A549 (cell line): Measurements from ENCODE around the gene CHRNA4. TPM values are rescaled to one million over a fixed set of nuclear protein-coding genes. Genes with fewer than 3 reads are reported as not detected.
A peak's percentile ranks its signal among the peaks of the same experiment; 100 is the strongest.

ENCODE experiments used
- ATAC-seq, 2 experiments: fragments of 200-7000 bp in 1 of 2; fragments of >200 bp in 1 of 2; cut with Nextera tagmentation in 1 of 2; cut with Tn5 transposase in 1 of 2; 3 replicates each; pipeline versions ENCODE4 v1.8.0 to v1.9.1; 2018 to 2020; ENCODE audit warnings: mild to moderate bottlenecking in 1 of 2, moderate library complexity in 1 of 2
- CTCF ChIA-PET: fragments of 300-600 bp; sonication (Branson Sonifier 250); formaldehyde crosslinking; extraction: SDS; loops from one replicate; lab custom pipeline; 2021; ENCODE audit warnings: antibody characterized with exemption, inconsistent platforms; lab: Yijun Ruan, JAX
- POLR2A ChIA-PET: fragments of 350-600 bp; formaldehyde crosslinking; extraction: SDS; loops from one replicate; lab custom pipeline; 2021; ENCODE audit warnings: antibody characterized with exemption, inconsistent platforms; lab: Yijun Ruan, JAX
- DNase-seq, 2 experiments: peaks; one replicate each; pipeline versions ENCODE4 v3.0.0 to v3.0.0-alpha.2; 2011 to 2016; ENCODE audit warnings: low read depth in 1 of 2, low spot score in 1 of 2
- FAIRE-seq: peaks from 2 replicates; lab custom pipeline; 2011; peaks lifted over from hg19 to GRCh38; lab: Jason Lieb, UNC
- H3K27ac ChIP-seq, 2 experiments: fragments of >200 bp; sonication (Bioruptor Twin); formaldehyde crosslinking; 3 replicates each; pipeline ENCODE4 v1.5.1; 2016 to 2017
- H3K4me1 ChIP-seq: fragments of >200 bp; sonication (Bioruptor Twin); formaldehyde crosslinking; 3 replicates; pipeline ENCODE4 v1.6.1; 2016
- H3K4me2 ChIP-seq: fragments of >200 bp; sonication (Bioruptor Twin); formaldehyde crosslinking; 3 replicates; pipeline ENCODE4 v1.6.1; 2016
- H3K4me3 ChIP-seq: fragments of >200 bp; sonication (Bioruptor Twin); formaldehyde crosslinking; 3 replicates; pipeline ENCODE4 v1.5.1; 2016
- H3K9me3 ChIP-seq: fragments of >200 bp; sonication (Bioruptor Twin); formaldehyde crosslinking; 3 replicates; pipeline ENCODE4 v1.6.1; 2016
- BHLHE40 ChIP-seq: IDR thresholded peaks from 2 replicates; pipeline ENCODE4 v1.6.1; 2012; ENCODE audit warnings: low read depth, low read length, inconsistent platforms
- CBX2 ChIP-seq: fragments of 200-600 bp; sonication (generic); IDR thresholded peaks from 2 replicates; pipeline ENCODE4 v1.6.1; 2016; ENCODE audit warnings: low read depth, mild to moderate bottlenecking, borderline replicate concordance
- CBX8 ChIP-seq: fragments of 200-600 bp; sonication (generic); IDR thresholded peaks from 2 replicates; pipeline ENCODE4 v1.6.1; 2016
- EHMT2 ChIP-seq: fragments of 200-600 bp; sonication (generic); IDR thresholded peaks from 2 replicates; pipeline ENCODE4 v1.6.1; 2016; ENCODE audit warnings: antibody characterized with exemption, low read depth, mild to moderate bottlenecking, moderate library complexity
- ESRRA ChIP-seq: fragments of 150-350 bp; IDR thresholded peaks from 2 replicates; pipeline ENCODE4 v1.6.1; 2014; ENCODE audit warnings: mild to moderate bottlenecking, low read length, borderline replicate concordance
- FOXS1 ChIP-seq: fragments of 250-450 bp; sonication (Bioruptor Pico); IDR thresholded peaks from 2 replicates; pipeline ENCODE4 v1.5.0; 2020; ENCODE audit warnings: mild to moderate bottlenecking, moderate library complexity
- GATA3 ChIP-seq: IDR thresholded peaks from 2 replicates; pipeline ENCODE4 v1.6.1; 2012; ENCODE audit warnings: borderline replicate concordance
- HDAC2 ChIP-seq: fragments of 200-600 bp; sonication (generic); IDR thresholded peaks from 2 replicates; pipeline ENCODE4 v1.6.1; 2016
- HOXB13 ChIP-seq: fragments of 250-450 bp; sonication (Bioruptor Pico); IDR thresholded peaks from 2 replicates; pipeline ENCODE4 v1.5.0; 2020; ENCODE audit warnings: low read depth, mild to moderate bottlenecking, moderate library complexity
- HOXB5 ChIP-seq: fragments of 250-450 bp; sonication (Bioruptor Pico); IDR thresholded peaks from 2 replicates; pipeline ENCODE4 v1.5.0; 2020; ENCODE audit warnings: mild to moderate bottlenecking, moderate library complexity
- KDM1A ChIP-seq: fragments of 200-600 bp; sonication (generic); IDR thresholded peaks from 2 replicates; pipeline ENCODE4 v1.6.1; 2016; ENCODE audit warnings: low read depth, mild to moderate bottlenecking
- KDM5A ChIP-seq: fragments of 200-600 bp; sonication (generic); IDR thresholded peaks from 2 replicates; pipeline ENCODE4 v1.6.1; 2016; ENCODE audit warnings: antibody characterized with exemption, mild to moderate bottlenecking
- MAFK ChIP-seq: fragments of 450-650 bp; IDR thresholded peaks from 2 replicates; pipeline ENCODE4 v1.6.1; 2014; ENCODE audit not compliant: partially characterized antibody
- MAZ ChIP-seq: fragments of 150-350 bp; IDR thresholded peaks from 2 replicates; pipeline ENCODE4 v1.6.1; 2014; ENCODE audit warnings: antibody characterized with exemption, low read depth, low read length, borderline replicate concordance
- PHF8 ChIP-seq: fragments of 200-600 bp; sonication (generic); IDR thresholded peaks from 2 replicates; pipeline ENCODE4 v1.6.1; 2016; ENCODE audit warnings: low read depth, mild to moderate bottlenecking, antibody characterized with exemption, moderate library complexity, borderline replicate concordance
- POLR2AphosphoS2 ChIP-seq: conservative IDR thresholded peaks from 2 replicates; pipeline ENCODE4 v1.6.1; 2012; ENCODE audit warnings: low read length, improper control_type of control experiment, inconsistent platforms
- RARB ChIP-seq: fragments of 250-450 bp; sonication (Bioruptor Pico); IDR thresholded peaks from 2 replicates; pipeline ENCODE4 v1.8.0; 2021; ENCODE audit warnings: mild to moderate bottlenecking, moderate library complexity
- SREBF2 ChIP-seq: fragments of 450-650 bp; IDR thresholded peaks from 2 replicates; pipeline ENCODE4 v1.6.1; 2014; ENCODE audit warnings: mild to moderate bottlenecking, moderate library complexity
- TFCP2L1 ChIP-seq: fragments of 250-450 bp; sonication (Bioruptor Pico); IDR thresholded peaks from 2 replicates; pipeline ENCODE4 v1.5.0; 2021; ENCODE audit warnings: mild to moderate bottlenecking
- ZC3H11A ChIP-seq: fragments of 450-650 bp; IDR thresholded peaks from 2 replicates; pipeline ENCODE4 v1.6.1; 2014; ENCODE audit warnings: antibody characterized with exemption, mild to moderate bottlenecking
- ZFP36 ChIP-seq: fragments of 450-650 bp; IDR thresholded peaks from 2 replicates; pipeline ENCODE4 v1.6.1; 2014; ENCODE audit warnings: borderline replicate concordance; ENCODE audit not compliant: partially characterized antibody
- ZNF302 ChIP-seq: fragments of 250-450 bp; sonication (Bioruptor Pico); IDR thresholded peaks from 2 replicates; pipeline ENCODE4 v1.9.0; 2021; ENCODE audit warnings: inconsistent platforms, mild to moderate bottlenecking, moderate library complexity
- WGBS: methylation state at CpG from one replicate; pipeline ENCODE4 v1.1.6; 2017; ENCODE audit errors: missing lambda C conversion rate; 5-methylcytosine and 5-hydroxymethylcytosine counted together
- polyA plus RNA-seq, 4 experiments: library from polyadenylated mRNA; depleted of rRNA in 3 of 4; stranded (reverse); fragments of >200 nt; fragmentation: RNase III in 1 of 4; extraction: RNeasy Plus Mini Kit Qiagen cat#74134 plus additional on column Dnase treatment in 1 of 4; gene quantifications; 2 replicates in 3 of 4; 3 replicates in 1 of 4; pipeline ENCODE4 v1.2.3, GENCODE V29; 2011 to 2017
- TF ChIP-seq, protein P1 (sequence below): fragments of >200 bp; sonication (Bioruptor Twin); formaldehyde crosslinking; IDR thresholded peaks from 3 replicates; pipeline ENCODE4 v1.5.1; 2016
- TF ChIP-seq, protein P2 (sequence below): fragments of >200 bp; sonication (Bioruptor Twin); formaldehyde crosslinking; IDR thresholded peaks from 2 replicates; pipeline ENCODE4 v1.6.1; 2016
- TF ChIP-seq, protein P3 (sequence below): fragments of 150-350 bp; IDR thresholded peaks from 2 replicates; pipeline ENCODE4 v1.6.1; 2014; ENCODE audit warnings: low read depth, mild to moderate bottlenecking, low read length
- TF ChIP-seq, protein P4 (sequence below): IDR thresholded peaks from 2 replicates; pipeline ENCODE4 v1.6.1; 2012
- TF ChIP-seq, protein P5 (sequence below): IDR thresholded peaks from 2 replicates; pipeline ENCODE4 v1.6.1; 2012
- TF ChIP-seq, protein P6 (sequence below): fragments of >200 bp; sonication (Bioruptor Twin); formaldehyde crosslinking; IDR thresholded peaks from 3 replicates; pipeline ENCODE4 v1.6.1; 2016

CHRNA4 gene
- polyA plus RNA-seq, 2 of the 4 experiments (the other 2 are of a cell fraction), result 0.03 to 0.23 TPM

DNA sequence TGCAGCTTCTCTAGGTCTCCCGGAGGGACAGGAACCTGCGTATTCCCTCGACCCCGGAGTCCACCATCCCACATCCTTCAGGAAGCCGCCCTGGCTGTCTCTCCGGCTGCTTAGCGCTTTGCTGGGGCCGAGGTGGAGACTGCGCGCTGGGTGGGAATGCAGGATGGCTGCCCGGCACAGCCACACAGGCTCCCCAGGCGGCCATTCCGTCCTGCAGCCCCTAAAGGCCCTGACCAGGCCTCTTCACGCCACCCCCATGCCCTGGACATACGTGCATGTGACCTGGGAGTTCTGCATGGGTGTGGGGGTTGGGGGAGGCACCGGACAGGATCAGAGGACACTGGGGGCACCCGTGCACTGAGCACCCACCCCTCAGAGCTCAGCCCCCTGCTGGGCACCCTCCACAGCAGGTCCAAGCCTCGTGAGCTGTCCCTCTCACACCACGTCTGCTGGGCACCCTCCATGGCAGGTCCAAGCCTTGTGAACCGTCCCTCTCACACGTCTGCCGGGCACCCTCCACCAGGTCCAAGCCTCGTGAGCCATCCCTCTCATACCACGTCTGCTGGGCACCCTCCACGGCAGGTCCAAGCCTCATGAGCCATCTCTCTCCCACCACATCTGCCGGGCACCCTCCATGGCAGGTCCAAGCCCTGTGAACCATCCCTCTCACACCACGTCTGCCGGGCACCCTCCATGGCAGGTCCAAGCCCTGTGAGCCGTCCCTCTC, 40.4 kb upstream of the CHRNA4 start:
- FAIRE-seq, result no peak
- Histone ChIP-seq H3K4me2 (no peak overlapping the region), H3K4me1 (peaks cover 3% of the 10 kb centered on the region; the same call in 1 of the 3 replicates)
- no peak for DNase-seq
- TF ChIP-seq, protein P1, sequence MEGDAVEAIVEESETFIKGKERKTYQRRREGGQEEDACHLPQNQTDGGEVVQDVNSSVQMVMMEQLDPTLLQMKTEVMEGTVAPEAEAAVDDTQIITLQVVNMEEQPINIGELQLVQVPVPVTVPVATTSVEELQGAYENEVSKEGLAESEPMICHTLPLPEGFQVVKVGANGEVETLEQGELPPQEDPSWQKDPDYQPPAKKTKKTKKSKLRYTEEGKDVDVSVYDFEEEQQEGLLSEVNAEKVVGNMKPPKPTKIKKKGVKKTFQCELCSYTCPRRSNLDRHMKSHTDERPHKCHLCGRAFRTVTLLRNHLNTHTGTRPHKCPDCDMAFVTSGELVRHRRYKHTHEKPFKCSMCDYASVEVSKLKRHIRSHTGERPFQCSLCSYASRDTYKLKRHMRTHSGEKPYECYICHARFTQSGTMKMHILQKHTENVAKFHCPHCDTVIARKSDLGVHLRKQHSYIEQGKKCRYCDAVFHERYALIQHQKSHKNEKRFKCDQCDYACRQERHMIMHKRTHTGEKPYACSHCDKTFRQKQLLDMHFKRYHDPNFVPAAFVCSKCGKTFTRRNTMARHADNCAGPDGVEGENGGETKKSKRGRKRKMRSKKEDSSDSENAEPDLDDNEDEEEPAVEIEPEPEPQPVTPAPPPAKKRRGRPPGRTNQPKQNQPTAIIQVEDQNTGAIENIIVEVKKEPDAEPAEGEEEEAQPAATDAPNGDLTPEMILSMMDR, result no peak
- TF ChIP-seq RARB (no peak), KDM1A (no peak), CBX8 (no peak), MAZ (no peak), ZNF302 (no peak), KDM5A (no peak), ZFP36 (no peak), FOXS1 (CRISPR knock-in tag) (no peak), HOXB5 (no peak)
- TF ChIP-seq, protein P2, sequence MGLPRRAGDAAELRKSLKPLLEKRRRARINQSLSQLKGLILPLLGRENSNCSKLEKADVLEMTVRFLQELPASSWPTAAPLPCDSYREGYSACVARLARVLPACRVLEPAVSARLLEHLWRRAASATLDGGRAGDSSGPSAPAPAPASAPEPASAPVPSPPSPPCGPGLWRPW, result no peak
- TF ChIP-seq, protein P3, sequence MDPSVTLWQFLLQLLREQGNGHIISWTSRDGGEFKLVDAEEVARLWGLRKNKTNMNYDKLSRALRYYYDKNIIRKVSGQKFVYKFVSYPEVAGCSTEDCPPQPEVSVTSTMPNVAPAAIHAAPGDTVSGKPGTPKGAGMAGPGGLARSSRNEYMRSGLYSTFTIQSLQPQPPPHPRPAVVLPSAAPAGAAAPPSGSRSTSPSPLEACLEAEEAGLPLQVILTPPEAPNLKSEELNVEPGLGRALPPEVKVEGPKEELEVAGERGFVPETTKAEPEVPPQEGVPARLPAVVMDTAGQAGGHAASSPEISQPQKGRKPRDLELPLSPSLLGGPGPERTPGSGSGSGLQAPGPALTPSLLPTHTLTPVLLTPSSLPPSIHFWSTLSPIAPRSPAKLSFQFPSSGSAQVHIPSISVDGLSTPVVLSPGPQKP, result no peak
- TF ChIP-seq, all 56 proteins: peak for 0
- CTCF ChIA-PET, result interaction anchor here (1.0 to 1.4 kb wide), 4 partner anchors 19 to 179 kb away, joined by 3 read pairs; no protein-coding TSS in a partner anchor
- ATAC-seq, result peak in 1 of 2 experiments; percentile 3; a peak in 1 of 6 replicates
- no peaks in the 10 kb centered on the region for H3K9me3 ChIP-seq
- H3K4me3 ChIP-seq, result no peak overlapping the region
- H3K27ac ChIP-seq, result no peak overlapping the region
- POLR2A ChIA-PET, result no interaction called here
- WGBS, result 47% methylated on average over 22 of the region's 29 CpGs

DNA sequence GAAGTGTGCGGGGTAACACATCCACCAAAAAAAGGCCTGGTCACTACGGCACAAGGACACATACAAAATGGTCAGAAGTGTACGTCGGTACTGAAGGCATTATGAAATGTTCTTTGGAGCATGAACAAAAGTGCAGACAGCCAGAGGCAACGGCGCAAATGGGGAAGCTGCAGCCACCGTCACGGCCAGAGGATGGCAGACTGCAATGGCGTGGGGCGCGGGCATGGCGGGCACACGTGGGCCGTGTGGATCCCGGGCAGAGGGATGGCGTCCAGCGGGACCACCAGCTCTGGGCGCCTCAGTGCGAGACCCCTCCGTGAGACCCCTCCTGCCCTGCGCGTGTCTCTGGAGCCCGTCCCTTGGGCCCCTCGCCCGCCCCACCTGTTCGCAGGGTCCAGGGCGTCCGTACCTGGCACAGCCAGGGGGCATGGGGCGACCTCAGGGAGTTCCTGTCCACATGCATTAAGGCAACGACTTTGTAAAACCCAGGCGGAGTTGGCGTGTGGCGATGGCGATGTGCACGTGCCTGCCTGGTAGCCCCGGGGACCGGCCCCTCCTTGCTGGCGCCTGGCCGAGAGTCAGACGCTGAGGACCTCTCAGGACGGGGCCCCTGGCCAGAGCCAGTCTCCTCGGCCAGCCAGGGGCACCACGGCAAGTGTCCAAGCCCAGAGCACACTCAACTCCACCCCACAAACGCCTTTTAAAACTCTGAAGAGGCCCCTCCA, 39.5 kb upstream of the CHRNA4 start:
- ATAC-seq, result no peak; a peak in 1 of 6 replicates
- no peaks in the 10 kb centered on the region for H3K9me3 ChIP-seq
- ChIA-PET POLR2A (no interaction called here), CTCF (interaction anchor here (1.1 to 1.6 kb wide), 4 partner anchors 9 to 178 kb away, joined by 3 read pairs; no protein-coding TSS in a partner anchor)
- WGBS, result 45% methylated on average over 24 of the region's 44 CpGs
- no peak for FAIRE-seq
- peaks cover 3% of the 10 kb centered on the region; the same call in 1 of the 3 replicates for H3K4me1 ChIP-seq
- H3K4me3 ChIP-seq, result no peak overlapping the region
- no peak for TF ChIP-seq MAFK
- TF ChIP-seq, protein P4, sequence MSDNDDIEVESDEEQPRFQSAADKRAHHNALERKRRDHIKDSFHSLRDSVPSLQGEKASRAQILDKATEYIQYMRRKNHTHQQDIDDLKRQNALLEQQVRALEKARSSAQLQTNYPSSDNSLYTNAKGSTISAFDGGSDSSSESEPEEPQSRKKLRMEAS, result no peak
- TF ChIP-seq HDAC2, result no peak
- no peak for TF ChIP-seq ZC3H11A
- TF ChIP-seq, protein P5, sequence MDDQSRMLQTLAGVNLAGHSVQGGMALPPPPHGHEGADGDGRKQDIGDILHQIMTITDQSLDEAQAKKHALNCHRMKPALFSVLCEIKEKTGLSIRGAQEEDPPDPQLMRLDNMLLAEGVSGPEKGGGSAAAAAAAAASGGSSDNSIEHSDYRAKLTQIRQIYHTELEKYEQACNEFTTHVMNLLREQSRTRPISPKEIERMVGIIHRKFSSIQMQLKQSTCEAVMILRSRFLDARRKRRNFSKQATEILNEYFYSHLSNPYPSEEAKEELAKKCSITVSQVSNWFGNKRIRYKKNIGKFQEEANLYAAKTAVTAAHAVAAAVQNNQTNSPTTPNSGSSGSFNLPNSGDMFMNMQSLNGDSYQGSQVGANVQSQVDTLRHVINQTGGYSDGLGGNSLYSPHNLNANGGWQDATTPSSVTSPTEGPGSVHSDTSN, result no peak
- TF ChIP-seq HOXB13 (CRISPR knock-in tag), result no peak
- TF ChIP-seq BHLHE40, result no peak
- TF ChIP-seq GATA3, result no peak
- TF ChIP-seq POLR2AphosphoS2, result no peak
- no peak for TF ChIP-seq RARB
- no peak for TF ChIP-seq ESRRA
- TF ChIP-seq, protein P6, sequence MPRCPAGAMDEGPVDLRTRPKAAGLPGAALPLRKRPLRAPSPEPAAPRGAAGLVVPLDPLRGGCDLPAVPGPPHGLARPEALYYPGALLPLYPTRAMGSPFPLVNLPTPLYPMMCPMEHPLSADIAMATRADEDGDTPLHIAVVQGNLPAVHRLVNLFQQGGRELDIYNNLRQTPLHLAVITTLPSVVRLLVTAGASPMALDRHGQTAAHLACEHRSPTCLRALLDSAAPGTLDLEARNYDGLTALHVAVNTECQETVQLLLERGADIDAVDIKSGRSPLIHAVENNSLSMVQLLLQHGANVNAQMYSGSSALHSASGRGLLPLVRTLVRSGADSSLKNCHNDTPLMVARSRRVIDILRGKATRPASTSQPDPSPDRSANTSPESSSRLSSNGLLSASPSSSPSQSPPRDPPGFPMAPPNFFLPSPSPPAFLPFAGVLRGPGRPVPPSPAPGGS, result no peak
- no peak for TF ChIP-seq EHMT2
- TF ChIP-seq HOXB5, result no peak
- no peak for TF ChIP-seq PHF8
- TF ChIP-seq CBX2, result no peak
- TF ChIP-seq SREBF2, result no peak
- no peak for TF ChIP-seq ZFP36
- no peak for TF ChIP-seq TFCP2L1 (CRISPR knock-in tag)
- DNase-seq, result no peak
- no peak overlapping the region for H3K4me2 ChIP-seq
- no peak overlapping the region for H3K27ac ChIP-seq
